ENCODE measurements around the gene SALL4.

GRCh38 chr20:51792960-51793359 lies 9.4 kb downstream of the SALL4 start:
- TF ChIP-seq CTCF (IDR thresholded peaks at IDR 0.05; ENCODE audit: low read depth, low read length) (no peak), EZH2phosphoT487 (IDR thresholded peaks at IDR 0.05; ENCODE audit: low read depth) (no peak)

Measured in OCI-LY3 (cell line).